Stimulated activated CD4-positive, alpha-beta T cell treated with anti-CD3 and anti-CD28 coated beads, Interleukin-12 subunit alpha, Interleukin-12 subunit beta, amount 100 ng/mL, for 24 hours (primary cell): ENCODE results near the gene BEST4.
"Not testable (repeated sequence)": the region's sequence is repeated elsewhere in the genome, so short reads cannot be mapped to it uniquely, and the experiment has no call there.

Source experiments
- DNase-seq, 2 experiments: peaks; one replicate each; pipeline ENCODE4 v3.0.0-alpha.2; 2020; ENCODE audit warnings: low read depth in 2 of 2

The BEST4 gene

DNA sequence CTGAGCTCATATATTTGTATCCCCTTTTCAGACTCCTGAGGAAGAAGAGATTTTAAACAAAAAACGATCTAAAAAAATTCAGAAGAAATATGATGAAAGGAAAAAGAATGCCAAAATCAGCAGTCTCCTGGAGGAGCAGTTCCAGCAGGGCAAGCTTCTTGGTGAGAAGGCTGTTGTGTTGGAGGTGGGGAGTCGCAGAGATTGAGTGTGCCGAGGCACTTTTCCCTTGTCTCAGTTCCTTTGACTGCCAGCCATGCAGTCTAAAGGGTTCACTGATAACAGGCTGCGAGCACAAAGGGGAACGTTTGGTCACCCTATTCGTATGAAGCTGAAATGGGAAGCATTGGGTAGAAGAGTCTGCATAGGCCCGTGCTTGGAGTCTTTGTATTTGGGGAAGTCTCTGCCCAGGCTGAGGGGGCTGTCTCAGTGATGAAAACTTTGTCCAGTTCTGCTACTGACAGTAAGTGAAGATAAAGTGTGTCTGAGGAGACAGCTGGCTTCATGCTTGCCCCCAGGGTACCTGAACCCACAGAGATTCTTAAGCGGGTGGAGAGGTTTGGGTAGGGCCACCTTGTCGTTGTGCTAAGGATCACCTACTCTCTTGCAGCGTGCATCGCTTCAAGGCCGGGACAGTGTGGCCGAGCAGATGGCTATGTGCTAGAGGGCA lies 9.9 kb downstream of the BEST4 start:
- no peak for DNase-seq

- no peak for DNase-seq
Measured at GRCh38 chr1:44777547-44777946, 10.4 kb downstream of the BEST4 start.

- DNase-seq: no peak
Measured at GRCh38 chr1:44776730-44777068, 11.3 kb downstream of the BEST4 start.

- DNase-seq: no peak
Measured at GRCh38 chr1:44775930-44776729, 11.8 kb downstream of the BEST4 start.

DNA sequence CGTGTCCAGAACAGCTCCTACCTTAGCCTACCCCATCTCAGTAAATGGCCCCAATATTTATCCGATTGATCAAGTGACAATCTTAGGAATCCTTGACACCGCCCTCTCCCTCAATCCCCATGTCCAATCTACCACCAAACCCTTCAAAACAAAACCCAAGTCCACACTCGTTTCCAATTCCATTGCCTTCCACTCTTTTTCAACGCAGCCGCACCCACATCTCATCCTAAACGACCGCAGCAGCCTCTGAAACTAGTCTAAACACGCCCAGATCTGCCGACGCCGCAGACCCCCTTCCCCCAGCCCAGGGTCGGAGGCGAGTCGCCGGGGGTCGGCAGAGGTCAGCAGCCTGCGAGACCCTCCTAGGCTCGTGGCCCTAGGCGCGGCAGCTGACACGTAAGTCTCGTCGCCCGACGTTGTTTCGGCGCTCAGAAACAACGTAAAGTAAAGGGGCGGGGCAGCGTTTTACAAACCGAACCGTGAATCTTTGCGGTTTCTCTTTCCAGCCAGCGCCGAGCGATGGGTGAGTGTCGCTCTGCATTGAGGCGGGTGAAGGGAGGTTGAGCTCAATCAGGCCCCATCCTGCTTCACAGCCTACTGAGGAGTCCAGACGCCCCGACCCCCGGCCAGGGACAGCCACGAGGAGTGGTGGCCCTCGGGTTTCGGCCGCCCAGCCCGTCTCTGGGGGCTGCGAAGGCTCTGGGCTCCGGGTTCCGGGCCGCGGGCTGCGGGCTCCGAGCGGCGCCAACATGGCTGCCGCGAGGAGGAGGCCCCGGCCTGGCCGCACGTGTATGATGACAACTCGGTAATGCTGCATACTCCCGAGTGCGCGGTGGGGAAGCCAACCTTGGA lies 12.7 kb downstream of the BEST4 start, which contains the start of gene RPS8:
TSS of gene RPS8 (plus strand) at position 463 of the 852 bp plus-strand sequence. CDS start at position 520, 57 bp downstream.
- peak; percentile 82 to 84 for DNase-seq

DNA sequence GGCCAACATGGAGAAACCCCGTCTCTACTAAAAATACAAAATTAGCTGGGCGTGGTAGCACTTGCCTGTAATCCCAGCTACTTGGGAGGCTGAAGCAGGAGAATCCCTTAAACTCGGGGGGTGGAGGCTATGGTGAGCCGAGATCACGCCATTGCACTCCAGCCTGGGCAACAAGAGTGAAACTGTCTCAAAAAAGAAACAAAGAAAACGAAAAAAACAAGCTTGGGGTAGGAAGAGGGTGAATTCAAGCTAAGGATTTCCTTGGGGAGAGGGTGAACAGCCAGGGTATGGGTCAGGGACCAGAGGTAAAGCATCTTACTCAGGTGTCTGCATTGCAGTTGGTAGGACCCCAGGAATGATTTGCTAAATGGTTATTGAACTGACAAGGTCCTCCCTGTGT lies 21.5 kb downstream of the BEST4 start:
- not testable (repeated sequence) for DNase-seq

DNA sequence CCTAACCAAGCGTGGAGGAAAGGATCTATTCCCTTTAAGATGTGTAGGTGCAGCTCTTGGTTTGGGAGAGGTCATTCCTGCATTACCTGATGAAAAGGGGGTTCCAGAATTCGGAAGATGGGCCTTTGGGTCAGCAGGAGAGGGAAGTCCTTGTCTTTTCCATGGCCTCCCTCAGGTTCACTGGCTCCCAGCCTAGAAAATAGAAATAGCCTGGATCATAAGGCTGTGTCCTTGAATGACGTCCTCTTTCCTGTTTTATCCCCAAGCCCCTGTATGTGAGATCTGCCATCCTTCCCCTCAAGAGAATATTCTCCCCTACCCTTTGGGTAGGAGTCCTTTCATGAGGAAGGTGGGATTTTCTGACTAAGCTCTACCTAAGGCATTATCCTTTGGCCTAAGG lies 27.1 kb downstream of the BEST4 start:
- DNase-seq: no peak

GRCh38 chr1:44759077-44759476 lies 28.9 kb downstream of the BEST4 start:
- no peak for DNase-seq

GRCh38 chr1:44757420-44757819 lies 30.6 kb downstream of the BEST4 start:
- DNase-seq: no peak

DNA sequence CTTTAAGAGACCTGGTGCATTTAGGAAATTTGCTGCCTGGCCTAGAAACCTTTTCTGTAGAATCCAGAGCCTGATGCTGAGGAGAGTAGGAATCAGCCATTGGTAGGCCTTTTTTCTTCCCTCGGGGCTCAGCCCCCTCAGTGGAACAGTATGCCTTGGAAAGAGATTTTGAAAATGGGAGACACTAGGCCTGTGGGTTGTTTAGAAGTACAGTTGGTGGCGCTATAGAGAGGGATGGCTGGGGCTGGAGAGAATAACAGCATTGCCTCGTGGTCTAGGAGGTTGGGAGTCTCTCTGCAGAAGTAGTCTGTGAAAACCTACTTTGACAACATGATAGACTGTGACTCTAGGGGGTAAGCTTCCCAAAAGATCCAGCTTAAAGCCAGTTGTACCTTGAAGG lies 40.1 kb downstream of the BEST4 start:
- DNase-seq: no peak

GRCh38 chr1:44743211-44743610 lies 44.8 kb downstream of the BEST4 start:
- DNase-seq: no peak

DNA sequence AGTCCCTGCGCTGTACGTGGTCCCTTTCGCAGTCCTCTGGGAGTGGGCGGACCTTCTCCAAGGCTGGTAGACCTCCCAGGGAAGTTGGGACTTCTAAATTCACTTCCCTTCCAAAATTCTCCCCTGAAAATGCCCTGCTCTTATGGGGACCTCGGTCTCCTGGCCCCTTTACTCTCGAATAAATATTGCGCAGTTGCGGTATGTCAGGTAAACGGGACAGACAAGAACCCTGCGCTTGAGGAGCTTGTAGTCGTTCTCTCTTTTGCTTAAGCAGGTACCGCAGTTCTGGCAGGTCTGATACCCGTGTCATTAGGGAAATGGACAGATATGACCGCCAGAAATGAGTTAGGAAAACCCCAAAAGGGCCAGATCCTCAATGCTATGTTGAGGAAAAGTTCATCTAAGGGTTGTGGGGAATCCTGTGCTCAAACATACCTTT lies 47.8 kb downstream of the BEST4 start:
- DNase-seq: no peak

DNA sequence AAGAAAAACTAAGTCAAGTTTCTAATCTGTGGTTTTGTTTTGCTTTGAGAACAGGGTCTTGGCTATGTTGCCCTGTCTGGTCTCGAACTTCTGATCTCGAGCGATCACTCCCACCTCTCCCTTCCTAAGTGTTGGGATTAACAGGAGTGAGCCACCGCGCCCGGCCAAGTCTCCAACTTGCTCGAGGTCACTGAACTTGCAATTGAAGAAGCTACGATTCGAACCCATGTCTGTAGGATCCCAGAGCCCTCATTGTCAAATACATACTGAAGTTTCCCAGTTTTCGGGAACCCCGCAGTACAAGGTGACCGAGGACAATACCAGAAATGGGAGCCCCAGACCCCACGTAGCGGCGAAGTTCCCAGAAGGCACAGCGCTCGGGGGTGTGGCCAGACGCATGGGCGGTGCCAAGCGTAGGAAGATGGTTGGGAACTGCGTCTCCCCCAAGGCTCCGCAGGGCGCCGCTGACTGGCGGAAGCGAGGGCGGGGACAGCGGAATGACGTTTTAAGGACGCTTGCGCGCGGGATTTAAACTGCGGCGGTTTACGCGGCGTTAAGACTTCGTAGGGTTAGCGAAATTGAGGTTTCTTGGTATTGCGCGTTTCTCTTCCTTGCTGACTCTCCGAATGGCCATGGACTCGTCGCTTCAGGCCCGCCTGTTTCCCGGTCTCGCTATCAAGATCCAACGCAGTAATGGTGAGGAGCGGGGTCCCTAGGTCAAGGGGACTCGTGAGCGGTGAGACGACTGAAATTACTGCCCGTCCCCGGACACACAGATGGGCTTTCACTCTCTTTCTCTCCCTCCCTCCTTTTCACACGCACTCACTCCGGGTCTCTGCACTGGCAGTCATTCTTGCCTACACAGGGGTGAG lies 48.4 kb downstream of the BEST4 start, which contains the start of gene KIF2C:
TSS of gene KIF2C (plus strand) at position 531 of the 872 bp plus-strand sequence. CDS start at position 627, 96 bp downstream.
- peak; percentile 92 to 99 for DNase-seq

GRCh38 chr1:44738953-44739306 lies 49.0 kb downstream of the BEST4 start:
- not testable (repeated sequence) for DNase-seq

- DNase-seq: no peak
Measured at GRCh38 chr1:44735992-44736391, 52.0 kb downstream of the BEST4 start.

DNA sequence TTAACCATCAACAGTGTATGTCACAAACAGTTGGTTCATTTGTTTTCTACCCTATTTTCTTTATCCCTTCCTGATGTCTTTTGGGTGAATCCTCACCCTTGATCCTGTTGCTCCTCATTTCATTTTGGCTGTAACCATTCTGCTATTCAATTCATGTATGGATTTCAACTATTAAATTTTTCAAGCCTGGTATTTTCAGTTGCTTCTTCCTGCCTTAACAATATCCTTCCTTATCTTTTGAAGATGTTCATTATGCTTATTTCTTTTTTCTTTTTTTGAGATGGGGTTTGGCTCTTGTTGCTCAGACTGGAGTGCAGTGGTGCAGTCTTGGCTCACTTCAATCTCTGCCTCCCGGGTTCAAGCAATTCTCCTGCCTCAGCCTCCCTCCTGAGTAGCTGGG lies 54.2 kb downstream of the BEST4 start:
- DNase-seq: no peak
